Ectodermal cell (in vitro differentiated cells): ENCODE measurements around the gene OR13C8.
"Not testable (repeated sequence)": the region's sequence is repeated elsewhere in the genome, so short reads cannot be mapped to it uniquely, and the experiment has no call there.

Experiments used
- H3K27ac ChIP-seq: 2 replicates; pipeline ENCODE4 v1.7.0; 2013; ENCODE audit warnings: mild to moderate bottlenecking, low read depth, low read length; ENCODE audit not compliant: insufficient read depth, poor library complexity, severe bottlenecking
- H3K27me3 ChIP-seq: 2 replicates; pipeline ENCODE4 v1.7.0; 2013; ENCODE audit warnings: mild to moderate bottlenecking, low read length; ENCODE audit not compliant: insufficient read depth, control insufficient read depth, poor library complexity, severe bottlenecking
- H3K36me3 ChIP-seq: one replicate; pipeline ENCODE4 v1.7.0; 2013; ENCODE audit warnings: low read length; ENCODE audit not compliant: control insufficient read depth, insufficient read depth
- H3K4me1 ChIP-seq: one replicate; pipeline ENCODE4 v1.7.0; 2013; ENCODE audit warnings: low read length; ENCODE audit not compliant: control insufficient read depth, insufficient read depth
- H3K4me3 ChIP-seq: 2 replicates; pipeline ENCODE4 v1.7.0; 2013; ENCODE audit warnings: low read depth, low read length, control low read depth; ENCODE audit not compliant: insufficient read depth
- H3K9me3 ChIP-seq: 2 replicates; pipeline ENCODE4 v1.7.0; 2013; ENCODE audit warnings: mild to moderate bottlenecking, low read length, moderate library complexity; ENCODE audit not compliant: control insufficient read depth
- WGBS, 2 experiments: methylation state at CpG; one replicate each; pipeline ENCODE4 v1.1.7; 2013; ENCODE audit warnings: missing lambda C conversion rate in 2 of 2; 5-methylcytosine and 5-hydroxymethylcytosine counted together

The OR13C8 gene

GRCh38 chr9:104572612-104573011 lies 3.6 kb downstream of the OR13C8 start:
- no peaks in the 10 kb centered on the region for H3K4me1 ChIP-seq
- no peak overlapping the region for H3K27ac ChIP-seq
- no peaks in the 10 kb centered on the region for H3K27me3 ChIP-seq
- no peaks in the 10 kb centered on the region for H3K9me3 ChIP-seq
- no peak overlapping the region for H3K4me3 ChIP-seq
- no peaks in the 10 kb centered on the region for H3K36me3 ChIP-seq
- WGBS, 2 experiments, result 67% methylated on average over 1 of the region's 1 CpG; no CpG with 5 or more reads in 1 of the 2 experiments

DNA sequence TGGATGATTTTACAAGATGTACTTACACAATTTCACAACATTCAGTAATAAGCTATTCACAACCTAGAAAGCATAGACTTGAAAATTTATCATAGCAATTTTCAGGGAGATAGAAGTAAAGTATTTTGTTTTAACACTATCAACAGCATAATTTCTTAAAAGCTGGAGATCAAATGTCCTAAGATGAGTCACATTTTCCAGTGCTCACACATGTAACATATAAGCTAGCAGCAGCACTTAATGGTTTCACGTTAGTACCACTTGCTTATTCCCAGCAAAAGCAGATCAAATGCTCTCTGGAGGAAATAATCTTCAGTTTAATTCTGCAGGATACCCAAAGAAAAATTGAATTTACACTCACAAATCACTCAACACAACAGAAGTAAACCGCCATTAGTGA lies 6.5 kb downstream of the OR13C8 start:
- Histone ChIP-seq H3K9me3 (no peaks in the 10 kb centered on the region), H3K36me3 (no peaks in the 10 kb centered on the region), H3K27ac (no peak overlapping the region), H3K4me1 (no peaks in the 10 kb centered on the region), H3K27me3 (no peaks in the 10 kb centered on the region), H3K4me3 (no peak overlapping the region)
- 87 to 97% methylated on average over 2 of the region's 2 CpGs for WGBS, 2 experiments

DNA sequence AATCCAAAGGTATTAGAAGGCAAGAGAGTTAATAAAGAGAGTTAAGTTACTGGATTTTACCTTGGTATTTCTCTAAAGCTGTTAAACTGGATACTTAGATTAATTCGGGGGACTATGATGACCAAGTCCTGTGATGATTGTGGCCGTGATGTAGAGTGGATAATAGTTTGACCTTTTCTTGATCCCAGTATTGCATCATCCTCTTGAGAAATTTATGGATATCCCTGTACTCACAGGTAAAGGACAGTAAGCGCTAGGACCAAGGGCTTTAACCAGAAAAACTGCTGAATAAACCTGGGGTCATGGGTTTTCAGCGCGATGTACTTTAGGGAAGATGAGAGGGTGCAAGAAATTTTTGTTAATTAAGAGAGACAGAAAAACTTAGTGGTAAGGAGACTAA lies 8.3 kb downstream of the OR13C8 start:
- no peaks in the 10 kb centered on the region for H3K9me3 ChIP-seq
- no peak overlapping the region for H3K4me3 ChIP-seq
- H3K27me3 ChIP-seq, result no peaks in the 10 kb centered on the region
- WGBS, 2 experiments, result 92 to 95% methylated on average over 5 of the region's 5 CpGs
- no peaks in the 10 kb centered on the region for H3K4me1 ChIP-seq
- no peak overlapping the region for H3K27ac ChIP-seq
- no peaks in the 10 kb centered on the region for H3K36me3 ChIP-seq

DNA sequence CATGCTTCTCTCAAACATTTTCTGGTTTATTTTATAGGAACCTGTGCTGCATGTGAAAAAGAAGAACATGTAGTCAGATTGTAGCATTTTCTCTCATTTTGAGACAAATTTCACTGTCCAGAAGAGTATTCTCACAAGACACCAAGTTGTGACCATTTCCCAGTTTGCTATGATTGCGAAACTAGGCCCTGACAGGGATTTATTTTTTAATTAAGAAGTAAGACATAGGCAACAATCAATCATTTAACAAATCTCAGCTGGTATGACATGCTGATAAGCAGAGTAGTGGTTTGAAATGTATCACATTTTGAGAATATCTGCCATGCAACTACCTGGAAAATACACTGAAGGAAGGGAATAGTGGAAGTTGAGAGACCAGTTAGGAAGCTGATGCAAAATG lies 11.6 kb downstream of the OR13C8 start:
- Histone ChIP-seq H3K36me3 (no peaks in the 10 kb centered on the region), H3K27me3 (no peaks in the 10 kb centered on the region), H3K27ac (no peak overlapping the region), H3K4me1 (no peaks in the 10 kb centered on the region), H3K4me3 (no peak overlapping the region), H3K9me3 (no peaks in the 10 kb centered on the region)
- 89% methylated on average over 1 of the region's 1 CpG; no CpG with 5 or more reads in 1 of the 2 experiments for WGBS, 2 experiments

GRCh38 chr9:104586496-104587180 lies 17.7 kb downstream of the OR13C8 start:
- Histone ChIP-seq H3K27ac (no peak overlapping the region), H3K4me3 (no peak overlapping the region)
- 82 to 89% methylated on average over 1 of the region's 1 CpG for WGBS, 2 experiments

GRCh38 chr9:104589626-104590025 lies 20.7 kb downstream of the OR13C8 start:
- no peak overlapping the region for H3K27ac ChIP-seq
- WGBS, 2 experiments, result 33 to 80% methylated on average over 1 of the region's 1 CpG
- H3K4me1 ChIP-seq, result no peaks in the 10 kb centered on the region
- H3K36me3 ChIP-seq, result no peaks in the 10 kb centered on the region
- H3K9me3 ChIP-seq, result no peaks in the 10 kb centered on the region
- no peaks in the 10 kb centered on the region for H3K27me3 ChIP-seq
- no peak overlapping the region for H3K4me3 ChIP-seq

More at GRCh38 chr9:104586496-104587180, 17.7 kb downstream of the OR13C8 start:
- no peaks in the 10 kb centered on the region for H3K9me3 ChIP-seq
- no peaks in the 10 kb centered on the region for H3K4me1 ChIP-seq
- H3K27me3 ChIP-seq, result no peaks in the 10 kb centered on the region
- H3K36me3 ChIP-seq, result no peaks in the 10 kb centered on the region

GRCh38 chr9:104598749-104599148 lies 29.8 kb downstream of the OR13C8 start:
- not testable (repeated sequence) for H3K4me1 ChIP-seq, H3K9me3 ChIP-seq, H3K4me3 ChIP-seq, H3K36me3 ChIP-seq, H3K27me3 ChIP-seq, H3K27ac ChIP-seq
- WGBS, 2 experiments, result 71 to 89% methylated on average over 1 to 3 of the region's 3 CpGs

GRCh38 chr9:104599313-104599712 lies 30.3 kb downstream of the OR13C8 start, which contains the start of gene OR13C5:
Gene OR13C5, minus strand, starts transcription at chr9:104599413. Its CDS starts 0 bp downstream, at chr9:104599413.
- H3K36me3 ChIP-seq, H3K27me3 ChIP-seq, H3K27ac ChIP-seq, H3K4me3 ChIP-seq, H3K9me3 ChIP-seq, H3K4me1 ChIP-seq: not testable (repeated sequence)

DNA sequence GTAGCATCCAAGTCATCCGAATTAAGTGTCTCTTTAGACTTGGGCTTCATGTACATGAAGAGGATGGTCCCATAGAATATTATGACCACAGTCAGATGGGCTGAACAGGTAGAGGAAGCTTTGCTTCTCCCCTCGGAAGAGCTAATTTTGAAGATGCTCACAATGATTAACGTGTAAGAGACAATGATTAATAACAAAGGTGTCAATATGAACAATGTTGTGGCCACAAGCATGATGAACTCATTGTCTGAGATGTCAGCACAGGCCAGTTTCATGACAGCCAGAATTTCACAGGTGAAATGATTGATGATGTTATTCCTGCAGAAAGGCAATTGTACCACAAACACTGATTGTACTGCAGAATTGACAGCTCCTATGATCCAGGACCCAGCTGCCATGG lies 35.8 kb downstream of the OR13C8 start:
- Histone ChIP-seq H3K27ac (no peak overlapping the region), H3K4me3 (no peak overlapping the region), H3K27me3 (no peaks in the 10 kb centered on the region), H3K36me3 (no peaks in the 10 kb centered on the region), H3K4me1 (no peaks in the 10 kb centered on the region), H3K9me3 (no peaks in the 10 kb centered on the region)
- 85 to 89% methylated on average over 3 of the region's 3 CpGs for WGBS, 2 experiments

DNA sequence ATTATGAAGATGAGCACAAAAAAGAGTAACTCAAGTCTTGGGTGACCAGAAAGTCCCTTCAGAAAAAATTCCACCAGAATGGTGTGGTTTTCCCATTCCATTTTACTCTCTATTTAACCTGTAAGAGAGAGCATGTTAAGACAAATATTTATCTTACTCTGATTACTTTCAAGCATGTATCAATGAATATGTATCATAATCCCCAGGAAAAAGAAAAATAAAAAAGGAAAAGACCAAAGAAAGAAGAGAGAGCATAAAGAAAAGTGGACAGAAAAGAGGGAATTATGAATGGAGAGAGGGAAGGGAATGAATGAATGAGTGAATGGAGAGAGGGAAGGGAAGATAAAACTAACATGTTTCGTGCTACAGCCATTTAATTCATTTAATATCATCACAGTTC lies 36.6 kb downstream of the OR13C8 start, which contains the start of gene OR13C2:
OR13C2 (minus strand) TSS at position 101 of the 400 bp plus-strand sequence; CDS start at position 101, 0 bp downstream.
- not testable (repeated sequence) for H3K4me1 ChIP-seq, H3K36me3 ChIP-seq, H3K27ac ChIP-seq, H3K4me3 ChIP-seq, H3K27me3 ChIP-seq, H3K9me3 ChIP-seq
- WGBS, 2 experiments, result no CpG with 5 or more reads among the region's 1 CpG
